Upper lobe of left lung (tissue), 4 donors: Measurements from ENCODE around the gene PRM2.

ENCODE experiments used
- EP300 ChIP-seq, 4 donors: sonication (generic); formaldehyde crosslinking; IDR thresholded peaks; one replicate each; pipeline ENCODE4 v1.5.1; 2017; ENCODE audit warnings: antibody characterized with exemption in 4 of 4, control low read depth in 2 of 4
- POLR2A ChIP-seq, 4 donors: fragments of 450-650 bp; IDR thresholded peaks; one replicate each; pipeline ENCODE4 v1.5.1; 2016 to 2017; ENCODE audit warnings: antibody characterized with exemption in 4 of 4, mild to moderate bottlenecking in 2 of 4
- TF ChIP-seq, protein P1 (sequence below), 6 experiments: fragments of 450-650 bp in 4 of 6; fragments of 200-600 bp in 2 of 6; sonication (generic) in 2 of 6; IDR thresholded peaks; one replicate each; pipeline ENCODE4 v1.5.1; 2016 to 2019; ENCODE audit warnings: antibody characterized with exemption in 6 of 6

DNA sequence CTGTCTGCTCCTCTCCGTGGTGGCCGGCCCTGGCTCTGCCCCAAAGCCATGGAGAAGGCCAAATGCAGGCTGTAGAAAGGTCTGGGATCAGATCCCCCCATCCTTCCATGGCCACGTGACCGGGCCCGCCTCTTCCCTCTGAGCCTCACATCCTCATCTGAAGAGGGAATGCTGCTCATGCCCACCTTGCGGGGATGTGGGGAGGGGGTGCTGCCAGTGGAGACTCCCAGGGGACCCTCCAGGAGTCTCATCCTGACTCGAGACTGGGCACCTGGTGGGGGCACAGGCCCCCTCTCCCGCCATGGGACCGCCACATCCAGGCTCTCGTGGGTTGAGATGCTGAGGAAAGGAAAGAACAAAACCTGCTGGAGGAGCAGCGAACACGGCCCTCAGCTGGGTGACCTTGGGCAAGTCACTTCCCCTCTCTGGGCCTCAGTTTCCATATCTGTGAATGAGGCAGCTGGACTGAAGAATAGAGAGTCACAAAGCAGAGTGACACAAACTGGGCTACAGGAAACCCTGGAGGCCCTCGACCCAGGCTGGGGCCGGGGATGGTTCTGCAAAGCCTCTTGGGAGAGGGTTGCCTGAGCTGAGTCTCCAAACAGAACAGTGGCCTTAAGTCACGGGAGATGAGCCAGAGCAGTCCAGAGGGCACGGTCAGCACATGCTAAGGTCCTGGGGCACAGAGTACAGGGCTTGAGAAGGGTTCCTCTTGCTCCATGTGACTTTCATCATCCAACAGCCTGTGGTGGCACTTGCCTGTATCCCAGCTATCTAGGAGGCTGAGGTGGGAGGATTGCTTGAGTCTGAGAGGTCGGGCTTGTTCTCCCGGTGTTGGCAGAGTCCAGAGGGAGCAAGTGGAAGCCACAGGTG lies 50.4 kb downstream of the PRM2 start:
- TF ChIP-seq, protein P1, sequence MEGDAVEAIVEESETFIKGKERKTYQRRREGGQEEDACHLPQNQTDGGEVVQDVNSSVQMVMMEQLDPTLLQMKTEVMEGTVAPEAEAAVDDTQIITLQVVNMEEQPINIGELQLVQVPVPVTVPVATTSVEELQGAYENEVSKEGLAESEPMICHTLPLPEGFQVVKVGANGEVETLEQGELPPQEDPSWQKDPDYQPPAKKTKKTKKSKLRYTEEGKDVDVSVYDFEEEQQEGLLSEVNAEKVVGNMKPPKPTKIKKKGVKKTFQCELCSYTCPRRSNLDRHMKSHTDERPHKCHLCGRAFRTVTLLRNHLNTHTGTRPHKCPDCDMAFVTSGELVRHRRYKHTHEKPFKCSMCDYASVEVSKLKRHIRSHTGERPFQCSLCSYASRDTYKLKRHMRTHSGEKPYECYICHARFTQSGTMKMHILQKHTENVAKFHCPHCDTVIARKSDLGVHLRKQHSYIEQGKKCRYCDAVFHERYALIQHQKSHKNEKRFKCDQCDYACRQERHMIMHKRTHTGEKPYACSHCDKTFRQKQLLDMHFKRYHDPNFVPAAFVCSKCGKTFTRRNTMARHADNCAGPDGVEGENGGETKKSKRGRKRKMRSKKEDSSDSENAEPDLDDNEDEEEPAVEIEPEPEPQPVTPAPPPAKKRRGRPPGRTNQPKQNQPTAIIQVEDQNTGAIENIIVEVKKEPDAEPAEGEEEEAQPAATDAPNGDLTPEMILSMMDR (IDR thresholded peaks at IDR 0.05) = no peak
- TF ChIP-seq EP300 (IDR thresholded peaks at IDR 0.05) (no peak), POLR2A (IDR thresholded peaks at IDR 0.05) (no peak)
